ENCODE results near the gene PKLR.

The PKLR gene

DNA sequence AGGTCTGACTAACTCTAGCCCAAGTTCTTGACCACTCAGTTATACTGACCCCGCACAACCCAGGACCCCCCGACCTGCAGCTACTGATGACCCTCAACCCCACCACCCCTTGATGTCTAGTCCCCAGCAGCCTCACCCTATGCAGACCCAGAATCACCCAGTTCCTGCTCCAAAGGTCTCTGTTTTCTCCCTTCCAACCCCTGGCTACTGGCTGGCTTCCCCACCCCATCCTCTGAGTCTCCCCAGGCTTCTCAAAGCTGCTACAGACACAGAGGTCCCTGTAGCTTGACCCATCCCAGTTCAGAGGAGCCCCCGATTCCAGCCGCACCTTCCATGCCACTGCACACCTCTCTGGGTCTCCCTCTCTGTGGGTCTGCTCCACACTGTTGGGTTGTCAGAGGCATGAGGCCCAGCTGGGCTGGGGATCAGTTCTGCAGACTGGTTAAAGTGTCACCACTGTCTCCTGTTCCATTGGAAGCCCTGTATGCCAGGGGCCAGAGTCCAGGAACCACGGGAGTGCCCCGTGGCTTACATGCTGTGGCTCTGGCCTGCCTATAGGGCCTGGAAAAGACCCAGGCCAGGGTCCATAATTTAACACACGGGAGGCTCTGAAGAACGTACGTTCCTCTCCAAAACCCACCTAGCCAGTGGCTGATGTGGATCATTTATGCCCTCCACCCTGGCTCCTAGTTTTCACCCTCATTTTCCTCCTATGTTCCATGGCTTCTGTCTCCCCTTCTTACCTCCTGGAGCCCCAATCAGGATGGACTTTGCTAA lies 497 bp downstream of the PKLR start:
- TF ChIP-seq GATA3 (IDR thresholded peaks at IDR 0.05; ENCODE audit: low read depth, low read length): no peak
- no peak for TF ChIP-seq GATA2 (IDR thresholded peaks at IDR 0.05; ENCODE audit: low read depth, low read length)

DNA sequence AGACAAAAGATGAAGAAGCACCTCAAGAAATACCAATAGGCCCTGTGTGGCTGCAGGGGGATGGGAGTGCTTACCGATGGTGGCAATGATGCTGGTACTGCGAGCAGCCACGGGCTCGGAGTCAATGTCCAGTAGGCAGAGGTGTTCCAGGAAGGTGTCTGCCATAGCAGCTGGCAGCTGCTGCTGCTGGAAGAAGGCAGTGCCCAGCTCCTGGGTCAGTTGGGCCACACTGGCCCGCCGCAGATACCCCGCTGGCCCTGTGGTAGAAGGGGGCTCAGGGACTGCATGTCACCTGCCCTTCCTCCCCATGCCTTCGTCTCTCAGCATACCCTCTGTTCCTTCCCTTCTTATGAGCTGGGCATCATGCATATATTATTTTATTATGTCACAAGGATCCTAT lies 1.2 kb downstream of the PKLR start:
- TF ChIP-seq GATA2 (IDR thresholded peaks at IDR 0.05; ENCODE audit: low read depth, low read length) (no peak), GATA3 (IDR thresholded peaks at IDR 0.05; ENCODE audit: low read depth, low read length) (no peak)

DNA sequence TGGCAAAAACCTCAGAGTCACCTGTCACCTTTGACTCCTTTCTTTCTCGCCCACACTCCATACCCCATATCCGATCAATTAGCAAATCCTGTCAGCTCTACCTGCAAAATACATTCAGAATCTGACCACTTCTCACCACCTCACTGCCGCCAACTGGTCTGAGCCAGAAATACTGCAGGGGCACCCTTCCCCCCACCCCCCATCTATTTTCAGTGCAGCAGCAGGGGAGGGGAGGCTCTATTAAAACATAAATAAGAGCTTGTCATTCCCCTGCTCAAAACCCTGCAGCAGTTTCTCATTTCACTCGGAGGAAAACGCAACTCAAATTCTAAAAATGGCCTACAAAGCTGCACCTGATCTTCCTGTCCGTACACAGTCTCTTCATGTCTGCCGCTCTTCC lies 3.9 kb downstream of the PKLR start:
- TF ChIP-seq GATA3 (IDR thresholded peaks at IDR 0.05; ENCODE audit: low read depth, low read length) (no peak), GATA2 (IDR thresholded peaks at IDR 0.05; ENCODE audit: low read depth, low read length) (no peak)

DNA sequence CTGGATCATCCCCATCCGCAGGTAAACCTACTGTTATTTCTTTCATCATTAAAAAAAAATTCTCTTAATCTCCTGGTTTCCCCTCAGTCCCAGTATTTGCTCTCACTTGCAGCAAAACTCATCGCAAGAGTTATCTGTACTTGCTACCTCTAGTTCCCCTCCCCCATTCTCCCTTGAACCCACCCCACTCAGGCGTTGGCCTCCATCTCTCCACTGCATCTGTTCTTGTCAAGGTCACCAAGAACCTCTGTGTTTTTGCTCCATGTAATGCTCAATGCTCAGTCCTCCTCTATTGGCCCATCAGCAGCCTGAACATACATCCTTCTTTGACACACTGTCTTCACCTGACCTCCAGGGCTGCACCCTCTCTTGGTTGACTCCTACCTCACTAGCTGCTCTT lies 4.6 kb downstream of the PKLR start:
- TF ChIP-seq GATA3 (IDR thresholded peaks at IDR 0.05; ENCODE audit: low read depth, low read length) (no peak), GATA2 (IDR thresholded peaks at IDR 0.05; ENCODE audit: low read depth, low read length) (no peak)

DNA sequence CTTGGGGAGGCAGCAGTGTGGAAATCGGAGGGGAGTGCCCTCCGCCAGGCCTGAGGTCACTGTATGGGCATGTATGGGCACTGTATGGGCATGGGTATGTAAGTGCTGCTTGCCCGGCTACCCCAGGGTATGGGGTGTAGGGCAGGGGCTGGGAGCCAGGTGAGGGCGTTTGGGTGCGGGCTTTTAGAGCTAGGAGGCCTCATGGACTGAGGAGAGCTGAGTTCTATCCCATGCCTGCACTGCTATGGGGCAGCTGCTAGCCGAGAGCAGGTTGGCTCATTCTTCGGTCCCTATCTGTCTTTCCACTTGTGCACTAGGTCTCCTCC lies 5.3 kb downstream of the PKLR start:
- no peak for TF ChIP-seq GATA2 (IDR thresholded peaks at IDR 0.05; ENCODE audit: low read depth, low read length)
- no peak for TF ChIP-seq GATA3 (IDR thresholded peaks at IDR 0.05; ENCODE audit: low read depth, low read length)

DNA sequence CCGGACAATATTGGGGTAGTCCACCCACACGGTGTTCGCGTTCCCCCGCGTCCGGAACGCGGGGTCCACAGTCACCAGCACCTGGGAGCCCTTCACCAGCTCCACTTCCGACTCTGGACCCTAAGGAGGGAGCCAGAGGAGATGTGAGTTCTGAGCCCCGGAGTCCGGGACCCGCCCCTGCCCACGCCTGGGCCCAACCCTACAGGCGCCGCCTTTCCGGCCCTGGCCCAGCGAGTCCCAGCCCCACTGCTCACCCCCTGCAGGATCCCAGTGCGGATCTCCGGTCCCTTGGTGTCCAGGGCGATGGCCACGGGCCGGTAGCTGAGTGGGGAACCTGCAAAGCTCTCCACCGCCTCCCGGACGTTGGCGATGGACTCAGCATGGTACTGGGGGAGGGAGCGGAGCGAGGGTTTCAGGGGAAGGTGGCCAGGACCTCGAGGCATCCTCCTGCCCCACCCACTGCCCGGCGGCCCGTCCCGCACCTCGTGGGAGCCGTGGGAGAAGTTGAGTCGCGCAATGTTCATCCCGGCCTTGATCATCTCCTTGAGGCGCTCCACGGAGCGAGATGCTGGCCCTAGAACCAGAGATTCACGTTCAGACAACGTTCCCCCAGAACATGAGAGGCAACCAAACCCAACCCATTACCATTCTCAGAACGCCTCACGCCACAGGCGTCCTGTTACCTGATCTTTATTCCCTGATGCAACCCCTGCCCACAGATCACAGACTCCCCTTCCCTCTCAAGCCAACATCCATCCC lies 5.9 kb downstream of the PKLR start:
- TF ChIP-seq GATA3 (IDR thresholded peaks at IDR 0.05; ENCODE audit: low read depth, low read length) (no peak), GATA2 (IDR thresholded peaks at IDR 0.05; ENCODE audit: low read depth, low read length) (no peak)

DNA sequence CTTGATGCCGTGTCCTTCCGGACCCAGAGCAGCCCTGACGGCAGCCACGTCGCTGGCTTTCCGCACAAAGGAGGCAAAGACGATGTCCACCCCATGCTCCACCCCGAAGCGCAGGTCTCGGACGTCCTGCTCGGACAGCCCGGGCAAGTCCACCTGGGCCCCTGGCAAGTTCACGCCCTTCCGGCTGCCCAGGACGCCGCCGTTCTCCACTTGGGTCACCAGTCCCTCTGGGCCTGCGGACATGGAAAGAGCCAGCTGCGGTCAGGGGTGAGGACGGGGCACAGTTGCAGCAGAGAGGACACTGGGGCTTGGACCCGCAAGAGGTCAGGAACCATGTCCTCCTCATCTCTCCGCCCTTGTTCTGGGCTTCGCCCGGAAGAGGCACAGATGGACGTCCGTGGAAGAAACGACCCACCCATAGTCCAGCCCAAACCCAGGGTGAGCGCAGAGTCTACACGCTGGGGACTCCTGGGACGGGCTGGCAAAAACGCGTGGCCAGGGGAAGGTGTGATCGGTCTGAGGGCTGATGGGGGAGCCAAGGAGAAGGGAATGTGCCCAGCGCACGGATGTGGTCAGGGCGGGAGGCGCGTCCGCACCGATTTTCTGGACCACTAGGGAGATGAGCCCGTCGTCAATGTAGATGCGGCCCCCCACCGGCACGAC lies 6.6 kb downstream of the PKLR start:
- no peak for TF ChIP-seq GATA2 (IDR thresholded peaks at IDR 0.05; ENCODE audit: low read depth, low read length)
- no peak for TF ChIP-seq GATA3 (IDR thresholded peaks at IDR 0.05; ENCODE audit: low read depth, low read length)

DNA sequence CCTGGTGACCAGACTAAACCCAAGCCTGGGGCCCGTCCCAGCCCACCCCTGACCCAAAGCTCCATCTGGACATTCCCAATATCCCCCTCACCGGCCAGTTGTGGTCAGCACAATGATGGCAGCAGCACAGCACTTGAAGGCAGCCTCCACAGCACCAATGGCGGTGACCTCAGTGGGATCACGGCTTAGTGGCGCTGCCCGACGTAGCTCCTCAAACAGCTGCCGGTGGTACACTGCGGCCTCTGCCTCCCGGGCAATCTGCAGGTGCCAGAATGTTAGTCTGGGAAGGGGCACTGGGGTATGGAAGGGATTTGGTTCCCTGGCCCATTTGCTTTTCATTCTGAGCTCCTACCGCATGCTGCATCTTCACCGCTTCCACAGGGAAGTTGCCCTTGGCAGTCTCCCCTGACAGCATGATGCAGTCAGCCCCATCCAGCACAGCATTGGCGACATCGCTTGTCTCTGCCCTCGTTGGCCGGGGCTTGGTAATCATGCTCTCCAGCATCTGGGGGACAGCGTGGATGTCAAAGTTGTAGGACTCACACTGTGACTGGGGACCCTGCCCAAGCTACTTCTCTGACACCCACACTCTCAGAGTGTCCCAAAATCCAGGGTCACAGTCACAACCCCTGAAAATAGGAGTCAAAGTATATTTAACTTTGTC lies 8.0 kb downstream of the PKLR start:
- TF ChIP-seq GATA2 (IDR thresholded peaks at IDR 0.05; ENCODE audit: low read depth, low read length) (no peak), GATA3 (IDR thresholded peaks at IDR 0.05; ENCODE audit: low read depth, low read length) (no peak)

DNA sequence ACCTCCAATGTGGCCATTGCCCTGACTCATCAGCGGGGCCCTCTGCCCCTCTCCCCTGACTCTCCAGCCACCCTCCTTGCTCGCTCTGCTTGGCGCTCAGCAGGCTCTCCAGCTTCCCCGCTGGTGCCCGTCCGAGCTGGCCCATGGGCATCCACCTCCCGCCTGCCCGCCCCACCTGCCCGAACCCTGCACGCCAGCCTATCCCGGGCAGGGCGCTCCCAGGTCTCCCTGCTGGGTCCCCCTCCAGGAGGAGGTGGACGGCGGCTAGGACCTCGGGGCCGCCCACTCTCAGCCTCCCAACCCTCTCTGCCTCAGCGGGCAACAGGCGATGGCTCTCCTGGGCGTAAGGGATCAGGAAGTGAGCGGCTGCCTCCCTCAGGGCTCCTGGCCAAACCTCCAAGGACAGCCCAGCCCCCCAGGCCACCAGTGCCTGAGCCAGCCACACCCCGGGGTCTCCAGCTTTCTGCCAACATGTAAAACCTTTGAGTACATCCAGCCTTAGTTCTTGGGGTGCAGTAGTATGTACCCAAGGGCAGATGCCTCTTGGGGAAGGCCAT lies 13.2 kb downstream of the PKLR start:
- TF ChIP-seq GATA3 (IDR thresholded peaks at IDR 0.05; ENCODE audit: low read depth, low read length): no peak
- TF ChIP-seq GATA2 (IDR thresholded peaks at IDR 0.05; ENCODE audit: low read depth, low read length): no peak

DNA sequence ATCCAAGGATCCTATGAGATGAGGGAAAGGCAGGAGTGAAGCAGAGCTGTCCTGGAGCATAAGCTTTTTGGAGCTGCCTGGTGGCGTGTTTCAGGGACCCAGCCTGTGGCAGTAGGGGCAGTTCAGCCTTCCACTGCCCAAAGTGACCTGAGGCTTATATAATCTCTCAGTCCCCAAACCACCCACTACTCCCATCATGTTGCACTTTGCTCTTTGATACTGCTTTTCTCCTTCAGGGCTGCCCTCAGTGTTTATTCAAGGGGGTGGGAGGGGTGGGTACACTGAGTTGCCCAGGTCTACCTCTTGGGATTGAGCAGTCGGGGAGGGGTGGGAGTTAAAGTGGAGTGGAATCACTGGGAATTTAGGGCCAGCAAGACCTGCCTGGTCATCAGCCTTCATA lies 14.7 kb downstream of the PKLR start:
- no peak for TF ChIP-seq GATA3 (IDR thresholded peaks at IDR 0.05; ENCODE audit: low read depth, low read length)
- no peak for TF ChIP-seq GATA2 (IDR thresholded peaks at IDR 0.05; ENCODE audit: low read depth, low read length)

DNA sequence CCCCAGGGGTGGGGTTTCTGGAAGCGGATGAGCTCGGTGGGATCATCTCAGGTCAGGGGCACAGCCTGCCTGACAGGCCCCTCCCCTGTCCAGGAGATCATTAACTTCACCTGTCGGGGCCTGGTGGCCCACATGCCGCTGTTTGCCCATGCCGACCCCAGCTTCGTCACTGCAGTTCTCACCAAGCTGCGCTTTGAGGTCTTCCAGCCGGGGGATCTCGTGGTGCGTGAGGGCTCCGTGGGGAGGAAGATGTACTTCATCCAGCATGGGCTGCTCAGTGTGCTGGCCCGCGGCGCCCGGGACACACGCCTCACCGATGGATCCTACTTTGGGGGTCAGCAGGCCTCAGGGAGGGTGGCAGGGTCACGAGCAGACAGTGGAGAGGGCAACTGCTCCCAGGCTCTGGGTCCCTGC lies 15.6 kb downstream of the PKLR start:
- TF ChIP-seq GATA2 (IDR thresholded peaks at IDR 0.05; ENCODE audit: low read depth, low read length): no peak
- no peak for TF ChIP-seq GATA3 (IDR thresholded peaks at IDR 0.05; ENCODE audit: low read depth, low read length)

DNA sequence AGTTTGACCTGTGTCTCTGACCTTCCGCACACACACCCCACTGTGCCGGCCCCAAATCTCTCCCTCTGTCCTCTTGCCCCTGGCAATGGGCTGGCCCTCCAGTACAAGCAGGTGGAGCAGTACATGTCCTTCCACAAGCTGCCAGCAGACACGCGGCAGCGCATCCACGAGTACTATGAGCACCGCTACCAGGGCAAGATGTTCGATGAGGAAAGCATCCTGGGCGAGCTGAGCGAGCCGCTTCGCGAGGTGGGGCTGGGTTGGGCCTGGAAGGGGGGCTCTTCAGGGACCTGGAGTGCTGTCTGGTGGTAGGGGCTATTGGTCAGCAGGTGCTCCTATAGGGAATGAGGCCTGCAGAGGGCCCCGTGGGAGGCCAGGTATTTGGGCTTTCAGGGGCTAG lies 16.2 kb downstream of the PKLR start:
- TF ChIP-seq GATA3 (IDR thresholded peaks at IDR 0.05; ENCODE audit: low read depth, low read length): no peak
- no peak for TF ChIP-seq GATA2 (IDR thresholded peaks at IDR 0.05; ENCODE audit: low read depth, low read length)

DNA sequence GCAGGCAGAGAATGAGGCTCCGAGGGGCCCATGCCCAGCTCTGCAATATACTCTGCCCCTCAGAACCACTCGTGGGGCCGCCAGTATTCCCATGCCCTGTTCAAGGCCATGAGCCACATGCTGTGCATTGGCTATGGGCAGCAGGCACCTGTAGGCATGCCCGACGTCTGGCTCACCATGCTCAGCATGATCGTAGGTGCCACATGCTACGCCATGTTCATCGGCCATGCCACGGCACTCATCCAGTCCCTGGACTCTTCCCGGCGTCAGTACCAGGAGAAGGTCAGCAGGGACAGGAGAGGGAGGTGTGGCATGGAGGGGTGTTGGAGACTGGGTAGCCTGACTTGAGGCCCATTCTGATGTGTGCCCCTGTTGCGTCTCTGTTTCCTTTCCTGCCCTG lies 16.8 kb downstream of the PKLR start:
- TF ChIP-seq GATA2 (IDR thresholded peaks at IDR 0.05; ENCODE audit: low read depth, low read length): no peak
- no peak for TF ChIP-seq GATA3 (IDR thresholded peaks at IDR 0.05; ENCODE audit: low read depth, low read length)

DNA sequence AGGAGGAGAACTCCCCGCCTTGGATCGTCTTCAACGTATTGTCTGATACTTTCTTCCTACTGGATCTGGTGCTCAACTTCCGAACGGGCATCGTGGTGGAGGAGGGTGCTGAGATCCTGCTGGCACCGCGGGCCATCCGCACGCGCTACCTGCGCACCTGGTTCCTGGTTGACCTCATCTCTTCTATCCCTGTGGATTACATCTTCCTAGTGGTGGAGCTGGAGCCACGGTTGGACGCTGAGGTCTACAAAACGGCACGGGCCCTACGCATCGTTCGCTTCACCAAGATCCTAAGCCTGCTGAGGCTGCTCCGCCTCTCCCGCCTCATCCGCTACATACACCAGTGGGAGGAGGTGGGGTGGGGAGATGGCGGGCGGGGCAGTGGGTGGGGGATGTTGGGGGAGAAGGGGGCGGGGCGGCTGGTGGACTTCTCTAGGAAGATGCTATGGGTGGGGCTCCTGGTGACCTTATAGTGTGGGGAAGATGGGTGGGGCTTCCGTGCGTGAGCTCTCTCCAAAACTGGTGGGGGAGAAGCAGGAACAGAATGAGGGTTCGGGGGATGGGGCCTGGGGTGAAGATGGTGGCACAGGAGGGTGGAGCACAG lies 18.6 kb downstream of the PKLR start:
- TF ChIP-seq GATA3 (IDR thresholded peaks at IDR 0.05; ENCODE audit: low read depth, low read length) (no peak), GATA2 (IDR thresholded peaks at IDR 0.05; ENCODE audit: low read depth, low read length) (no peak)
